GM18861 (cell line): ENCODE data around the gene STYXL2.

ENCODE experiments used
- ATAC-seq: cut with Tn5 transposase; IDR thresholded peaks from one replicate; pipeline ENCODE4 v1.9.1; 2021; ENCODE audit not compliant: unreplicated experiment

STYXL2 gene

DNA sequence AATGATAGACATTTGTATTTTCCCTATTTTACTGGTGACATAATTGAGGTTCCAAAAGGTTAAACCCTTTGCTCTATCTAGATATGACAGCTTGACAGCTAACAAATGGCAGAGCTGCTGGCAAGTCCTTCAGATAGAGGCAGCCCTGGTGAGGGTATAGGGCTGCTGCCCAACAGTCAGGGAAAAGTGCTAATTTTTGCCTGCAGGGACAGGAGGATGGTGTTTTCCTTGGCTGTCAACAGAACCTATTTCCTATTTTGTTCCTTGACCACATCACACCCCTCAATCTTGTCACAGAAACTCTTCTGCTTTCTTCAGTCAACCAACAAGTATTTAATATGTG is 16.0 kb upstream of the STYXL2 start:
- no peak for ATAC-seq

DNA sequence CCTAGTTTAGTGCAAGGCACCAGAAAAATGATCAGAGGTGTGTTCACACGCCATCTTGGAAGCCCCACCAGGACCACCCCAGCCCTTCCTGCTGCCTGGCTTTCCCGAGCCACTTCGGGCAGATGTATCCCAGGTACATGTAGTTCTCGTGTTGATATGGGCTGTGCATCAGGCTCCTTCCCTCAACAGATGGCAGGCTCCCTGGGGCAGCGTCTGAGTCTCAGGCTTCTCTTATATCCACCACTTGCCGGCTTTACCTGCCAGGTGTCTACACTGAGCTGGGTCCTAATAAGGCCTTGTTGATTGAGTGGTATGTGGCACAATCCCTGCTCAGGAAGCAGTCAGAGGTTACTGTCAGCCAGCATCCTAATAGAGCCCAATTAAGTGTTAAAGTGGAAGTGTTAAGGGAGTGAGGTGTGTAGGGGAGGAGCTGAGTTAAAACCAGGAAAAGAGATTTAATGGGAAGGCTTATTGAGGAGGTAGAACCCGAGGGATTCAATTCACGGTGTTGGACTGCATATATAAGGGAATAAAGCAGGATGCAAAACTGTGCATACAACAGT is 12.2 kb upstream of the STYXL2 start:
- no peak for ATAC-seq

DNA sequence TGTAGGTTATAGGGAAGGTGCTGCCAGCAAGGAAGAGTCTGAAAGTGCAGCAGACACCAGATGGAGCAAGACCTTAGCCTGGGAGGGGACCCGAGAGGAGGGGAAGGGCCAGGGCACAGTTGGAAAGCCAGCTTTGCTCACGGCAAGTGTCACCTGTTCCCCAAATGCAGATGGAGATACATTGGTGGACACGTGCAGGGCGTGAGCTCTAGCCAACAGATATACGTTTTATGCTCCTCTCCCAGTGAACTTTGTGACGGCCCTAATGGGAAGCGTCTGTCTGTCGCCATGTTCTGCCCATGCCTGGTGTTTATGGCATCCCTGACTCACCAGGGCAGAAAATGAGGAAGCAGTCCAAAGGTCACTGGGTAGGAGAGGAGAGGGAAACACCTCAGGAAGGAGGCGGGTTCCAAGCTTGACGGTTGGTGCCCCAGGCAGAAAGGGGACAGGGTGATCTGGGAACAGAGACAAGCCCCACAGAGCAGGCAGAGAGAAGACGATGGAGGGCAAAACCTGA is 11.3 kb upstream of the STYXL2 start:
- ATAC-seq: no peak

DNA sequence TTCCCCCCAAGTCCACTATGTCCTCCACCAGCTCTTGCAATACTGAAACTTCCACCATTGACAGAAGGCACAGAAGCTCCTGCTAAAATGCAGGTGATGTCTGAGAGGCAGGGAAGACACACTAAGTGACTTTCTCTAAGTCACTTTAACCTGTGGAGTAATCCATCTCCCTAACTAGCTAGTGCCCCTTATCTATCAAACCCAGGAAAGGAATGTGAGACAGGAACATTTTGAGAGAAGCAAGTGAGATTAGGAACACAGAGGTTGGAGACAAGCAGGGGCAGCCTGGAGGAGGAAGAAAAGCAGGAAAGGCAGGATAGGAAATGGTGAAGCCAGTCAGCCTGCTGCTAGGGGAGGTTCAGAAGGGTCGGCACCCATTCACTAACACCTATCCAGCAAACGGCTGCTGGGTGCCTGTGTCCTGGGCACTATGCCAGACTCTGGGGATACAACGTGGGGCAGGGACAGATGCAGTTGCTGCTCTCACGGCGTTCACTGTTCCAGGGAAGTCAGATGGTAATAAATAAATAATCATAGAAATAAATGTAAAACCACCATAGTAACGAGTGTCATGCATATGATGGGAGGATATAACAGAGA is 10.7 kb upstream of the STYXL2 start:
- no peak for ATAC-seq

DNA sequence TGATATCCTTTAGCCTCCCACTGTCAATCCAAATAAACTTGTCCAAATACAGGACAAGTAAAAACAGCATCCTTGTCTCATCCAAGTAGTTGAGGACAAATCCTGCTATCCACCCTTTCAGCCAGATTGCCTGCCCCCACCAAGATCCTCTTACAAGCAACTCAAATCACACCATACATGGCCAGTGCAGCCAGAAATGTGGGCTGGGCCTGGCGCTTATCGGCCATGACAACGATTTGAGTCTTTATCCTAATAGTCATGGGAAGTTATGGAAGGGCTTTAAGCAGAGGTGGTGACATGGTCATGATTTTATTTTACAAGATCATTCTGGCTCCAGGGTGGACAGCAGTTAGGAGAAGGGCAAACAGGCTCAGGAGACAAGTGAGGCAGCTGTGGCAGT is 10.0 kb upstream of the STYXL2 start:
- ATAC-seq: no peak

DNA sequence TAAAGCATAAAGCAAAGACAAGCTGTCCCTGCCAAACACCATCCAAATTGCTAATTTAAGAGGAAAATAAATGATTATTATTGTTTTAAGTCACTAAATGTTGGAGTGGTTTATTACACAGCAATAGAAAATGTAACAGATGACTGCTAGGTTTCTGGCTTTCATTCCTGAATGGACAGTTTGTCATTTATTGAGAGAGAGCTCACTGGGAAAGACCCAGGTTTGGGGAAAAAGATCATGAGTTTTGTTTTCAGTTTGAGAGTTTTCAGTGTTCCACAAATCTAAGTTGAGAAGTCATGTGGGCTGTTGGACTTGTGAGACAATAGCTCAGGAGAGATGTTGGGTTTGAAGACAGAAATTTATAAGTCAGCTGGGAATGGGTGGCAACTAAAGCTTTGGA is 9.1 kb upstream of the STYXL2 start:
- no peak for ATAC-seq

DNA sequence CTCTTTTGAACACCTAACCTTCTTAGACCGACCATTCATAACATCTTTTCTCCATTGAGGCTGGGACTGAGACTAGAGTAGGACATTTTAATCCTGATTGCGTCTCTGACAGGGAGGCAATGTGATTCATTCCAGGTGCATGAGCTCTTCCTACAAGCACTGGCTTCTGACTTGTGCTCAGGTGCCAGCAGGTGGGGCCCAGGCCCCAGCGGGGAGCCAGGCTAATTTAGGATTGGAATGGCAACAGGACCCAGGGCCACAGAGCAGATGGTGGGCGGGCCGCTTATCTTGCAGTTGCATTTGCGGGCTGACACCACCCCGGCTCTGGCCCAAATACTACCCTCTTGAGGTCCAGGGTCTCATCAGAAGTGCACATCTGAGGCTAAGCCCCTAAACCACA is 7.8 kb upstream of the STYXL2 start:
- ATAC-seq: no peak

DNA sequence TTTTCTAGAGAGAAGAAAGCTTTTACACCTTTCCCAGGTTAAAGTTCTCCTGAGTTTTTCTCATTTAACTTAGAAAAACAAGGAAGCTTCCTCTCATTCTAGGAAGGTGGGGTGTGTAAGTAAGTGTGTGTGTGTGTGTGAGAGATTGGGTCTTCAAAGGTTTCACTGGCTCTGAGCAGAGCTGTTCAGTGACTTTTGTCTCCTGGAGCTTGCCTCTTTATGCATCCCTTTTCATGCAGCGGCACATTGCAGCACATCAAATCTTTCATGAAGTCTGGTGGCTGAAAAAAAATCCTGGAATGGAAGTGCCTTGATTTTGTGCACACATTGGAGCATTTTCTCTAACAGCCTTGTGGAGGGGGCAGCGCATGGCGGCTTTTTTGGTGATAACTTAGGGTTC is 7.1 kb upstream of the STYXL2 start:
- no peak for ATAC-seq

DNA sequence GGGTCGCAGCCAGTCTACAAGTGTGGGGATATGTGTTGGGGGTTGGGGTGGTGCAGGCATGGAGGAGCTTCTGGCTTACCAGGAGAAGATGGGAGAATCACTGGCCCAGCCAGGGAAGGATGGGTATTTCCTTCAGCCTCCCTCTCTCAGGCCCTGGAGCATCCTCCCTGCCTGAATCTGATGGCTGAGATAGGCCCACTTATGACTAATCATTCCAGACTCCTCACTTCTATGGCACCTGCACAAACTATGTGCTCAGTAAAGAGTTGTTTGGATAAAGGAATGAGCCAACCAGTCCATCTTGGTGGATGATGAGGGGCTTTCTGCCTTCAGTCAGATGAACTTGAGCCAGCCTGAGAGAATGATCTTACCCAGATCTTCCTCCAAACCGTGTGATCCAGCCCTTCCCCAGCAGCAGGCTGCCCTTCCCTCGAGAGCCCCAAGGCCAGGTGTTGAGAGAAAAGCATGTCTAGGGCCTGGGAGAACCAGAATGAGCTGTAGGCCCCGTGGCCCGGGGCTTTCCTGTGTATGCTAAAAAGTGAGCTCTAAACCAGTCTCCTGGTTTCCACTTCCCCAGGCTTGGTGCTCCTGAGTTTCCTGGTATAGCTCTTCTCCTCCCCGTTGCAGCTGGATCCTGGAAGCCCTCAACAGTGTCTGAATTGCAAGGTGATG is 5.0 kb upstream of the STYXL2 start:
- ATAC-seq: no peak

DNA sequence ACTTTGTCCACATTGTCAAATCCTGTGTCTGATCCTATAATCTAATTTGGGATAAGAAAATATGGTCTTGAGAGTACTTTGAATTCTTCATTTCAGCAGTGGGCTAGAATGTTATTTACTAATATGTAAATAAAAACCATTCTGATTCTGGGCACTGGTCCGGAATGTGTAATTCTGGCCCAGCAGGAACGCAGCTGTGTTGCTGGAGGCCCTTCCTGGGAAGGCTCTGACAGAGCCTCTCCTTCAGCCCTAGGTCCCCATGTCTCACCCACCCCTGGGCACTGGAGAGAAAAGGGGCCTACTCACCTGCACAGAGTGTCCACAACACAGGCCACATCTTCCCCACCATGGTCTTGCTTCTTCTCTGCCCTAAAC is 3.9 kb upstream of the STYXL2 start:
- ATAC-seq: no peak

DNA sequence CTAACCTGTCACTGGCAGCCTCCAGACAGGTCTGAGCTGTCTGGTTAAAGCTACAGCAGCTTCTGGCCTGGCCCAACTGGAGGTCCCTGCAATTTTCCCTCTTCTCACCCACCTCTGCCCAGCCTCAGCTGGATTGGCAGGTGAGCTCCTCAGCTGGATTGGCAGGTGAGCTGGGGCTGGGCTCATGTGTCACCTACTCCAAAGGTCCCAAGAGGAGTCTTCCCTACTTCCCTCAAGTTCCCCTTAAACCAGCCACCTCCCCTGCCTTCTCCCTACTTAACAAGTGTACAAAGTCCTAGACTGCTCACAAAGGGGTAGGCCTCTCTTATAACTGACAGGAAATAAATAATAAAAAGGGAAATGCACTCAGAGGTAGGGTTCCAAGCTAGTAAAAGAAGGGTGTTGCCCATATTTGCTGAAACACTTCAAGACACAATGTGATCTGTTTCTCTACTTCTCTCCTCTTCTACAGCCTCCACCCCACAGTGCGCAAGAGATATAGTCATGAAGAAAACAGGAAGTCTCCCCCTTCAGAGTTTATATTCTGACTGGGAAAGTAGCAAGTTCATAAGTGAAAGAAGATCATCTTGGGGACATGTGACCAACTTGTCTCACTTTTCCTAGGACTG is 3.4 kb upstream of the STYXL2 start, which contains the start of gene GPA33:
TSS of gene GPA33 (minus strand) at position 64 of the 629 bp plus-strand sequence. CDS start 90 bp downstream, outside the sequence.
- ATAC-seq: no peak

DNA sequence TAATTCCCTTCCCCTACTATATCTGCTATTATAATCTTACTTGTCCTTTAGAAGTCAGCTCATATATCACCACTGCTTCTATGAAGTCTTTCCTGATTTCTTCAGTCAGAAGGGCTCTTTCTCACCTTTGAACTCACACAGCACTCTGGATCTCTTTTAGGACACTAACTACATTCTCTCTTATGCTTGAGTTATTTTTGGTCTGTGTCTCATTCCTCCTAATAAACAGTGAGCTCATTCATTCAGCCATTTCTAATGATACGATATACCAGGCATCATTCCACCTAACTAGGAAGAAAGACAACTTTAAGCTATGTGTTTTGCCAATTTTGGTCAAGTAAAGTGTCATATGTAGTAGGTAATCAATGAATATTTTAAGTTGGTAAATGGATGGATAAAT is 1.2 kb upstream of the STYXL2 start:
- no peak for ATAC-seq

DNA sequence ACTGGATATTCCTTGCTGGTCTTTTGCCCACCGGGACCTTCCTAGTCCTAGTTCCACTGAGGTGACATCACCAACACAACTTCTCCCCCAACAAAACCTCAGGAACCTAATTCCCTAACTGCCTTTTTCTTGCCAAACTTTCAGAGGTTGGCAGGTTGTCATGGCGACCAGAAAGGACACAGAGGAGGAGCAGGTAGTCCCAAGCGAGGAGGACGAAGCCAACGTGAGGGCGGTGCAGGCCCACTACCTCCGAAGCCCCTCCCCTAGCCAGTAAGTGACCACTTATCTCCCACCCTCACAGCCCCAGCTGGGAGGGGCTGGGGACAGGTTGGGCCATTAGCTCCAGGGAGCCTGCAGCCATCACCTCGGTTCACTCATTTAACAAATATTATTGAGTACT is 815 bp downstream of the STYXL2 start:
- no peak for ATAC-seq

DNA sequence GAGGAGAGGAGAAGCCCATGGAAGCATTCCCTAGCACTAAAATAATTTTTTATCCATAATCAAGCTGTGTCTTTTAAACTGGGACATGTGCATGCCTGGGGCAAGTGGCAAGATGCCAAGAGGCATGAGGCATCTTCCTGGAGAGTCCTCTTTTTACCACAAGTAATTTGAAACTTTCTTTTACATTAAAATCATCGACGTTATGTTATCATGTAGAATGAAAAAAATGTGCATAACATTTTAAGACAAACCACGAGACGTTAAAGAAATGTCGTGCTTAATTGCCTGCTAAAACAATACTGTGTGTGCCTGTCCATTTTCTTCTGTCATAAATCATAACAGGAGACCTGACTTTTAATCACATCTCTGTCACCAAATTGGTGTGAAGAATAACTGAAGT is 1.5 kb downstream of the STYXL2 start:
- no peak for ATAC-seq

DNA sequence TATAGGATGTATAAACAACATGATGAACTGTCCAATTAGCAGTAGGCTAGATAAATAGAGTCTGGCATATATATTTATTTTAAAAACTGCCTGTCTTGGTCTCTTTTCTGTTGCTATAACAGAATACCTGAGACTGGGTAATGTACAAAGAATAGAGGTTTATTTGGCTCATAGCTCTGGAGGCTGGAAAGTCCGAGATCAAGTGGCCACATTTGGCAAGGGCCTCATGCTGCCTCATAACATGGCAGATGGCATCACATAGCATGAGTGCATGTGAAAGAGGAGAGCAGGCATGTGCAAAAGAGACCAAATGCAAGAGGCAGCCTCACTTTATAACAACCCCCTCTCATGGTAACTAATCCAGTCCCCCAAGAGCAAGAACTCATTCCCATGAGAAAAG is 6.0 kb downstream of the STYXL2 start:
- no peak for ATAC-seq

DNA sequence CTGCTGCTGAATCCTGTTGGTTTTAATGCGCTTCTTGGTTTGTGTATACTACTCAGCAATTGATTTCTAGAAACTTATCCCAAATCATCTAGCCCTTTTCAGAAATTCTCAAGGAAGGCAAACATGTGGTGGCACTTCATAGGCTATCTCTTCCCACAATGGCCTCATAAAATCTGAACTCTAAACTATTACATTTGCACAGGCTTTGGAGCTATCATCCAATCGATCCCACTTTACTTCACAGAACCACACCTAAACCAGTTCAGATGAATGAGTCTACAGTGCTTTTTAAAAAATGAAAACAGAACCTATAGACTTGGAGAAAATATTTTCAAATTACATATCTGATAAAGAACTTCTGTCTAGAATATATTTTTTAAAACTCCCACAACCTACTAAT is 6.9 kb downstream of the STYXL2 start:
- no peak for ATAC-seq

DNA sequence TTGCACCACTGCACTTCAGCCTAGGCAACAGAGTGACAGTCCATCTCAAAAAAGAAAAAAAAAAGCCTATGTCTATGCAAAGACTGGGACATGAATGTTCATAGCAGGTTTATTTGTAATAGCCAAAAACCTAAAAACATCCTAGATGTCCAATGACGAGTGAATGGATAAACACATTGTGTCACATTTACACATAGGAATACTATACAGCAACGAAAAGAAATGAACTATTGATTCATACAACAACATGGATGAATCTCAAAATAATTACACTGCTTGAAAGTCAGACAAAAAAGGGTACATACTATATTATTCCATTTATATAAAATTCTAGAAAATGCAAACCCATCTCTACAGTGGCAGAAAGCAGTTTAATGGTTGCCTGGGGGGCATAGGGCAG is 7.9 kb downstream of the STYXL2 start:
- no peak for ATAC-seq

DNA sequence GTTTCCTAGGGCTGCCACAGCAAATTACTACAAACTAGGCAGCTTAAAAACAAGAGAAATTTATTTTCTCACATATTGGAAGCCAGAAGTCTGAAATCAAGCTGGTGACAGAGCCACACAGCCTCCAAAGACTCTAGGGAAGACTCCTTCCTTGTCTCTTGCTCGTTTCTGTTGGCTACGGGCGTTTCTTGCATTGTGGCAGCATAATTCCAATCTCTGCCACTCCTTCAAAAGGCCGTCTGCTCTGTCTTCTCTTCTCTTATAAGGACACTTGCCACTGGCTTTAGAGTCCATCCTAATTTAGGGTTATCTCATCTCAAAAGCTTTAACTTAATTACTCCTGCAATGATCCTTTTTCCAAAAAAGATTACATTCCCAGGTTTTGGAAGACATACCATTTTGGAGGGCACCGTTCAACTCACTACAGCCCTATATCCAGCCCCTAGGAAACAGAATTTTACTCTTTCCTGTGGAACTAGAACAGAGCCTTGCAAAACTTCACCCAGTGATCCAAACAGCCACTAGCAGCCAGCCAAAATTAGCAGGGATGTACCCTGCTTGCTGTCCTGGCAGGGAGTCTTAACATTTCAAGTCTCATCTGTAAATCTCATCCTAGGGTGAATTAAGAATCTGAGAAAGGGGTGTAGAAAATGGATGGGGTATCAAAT is 9.2 kb downstream of the STYXL2 start:
- ATAC-seq: no peak

DNA sequence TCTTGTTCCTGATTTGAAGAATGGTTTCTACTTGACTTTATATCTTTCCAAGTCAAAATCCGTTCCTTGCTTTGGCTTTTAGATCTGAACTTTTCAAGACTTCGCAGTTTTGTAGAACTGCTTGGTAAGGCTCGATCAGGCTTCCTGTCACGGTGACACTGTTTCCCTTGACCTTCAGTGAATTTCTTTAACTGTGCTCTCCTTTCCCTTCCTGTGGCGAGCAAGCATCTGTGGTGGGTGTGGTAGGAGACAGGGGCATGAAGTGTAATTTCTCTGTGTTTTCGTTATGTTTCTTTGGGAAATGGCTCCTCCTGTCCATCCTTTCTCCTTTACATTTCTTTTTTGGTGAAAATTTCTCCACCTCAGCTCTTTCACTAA is 10.4 kb downstream of the STYXL2 start:
- no peak for ATAC-seq

DNA sequence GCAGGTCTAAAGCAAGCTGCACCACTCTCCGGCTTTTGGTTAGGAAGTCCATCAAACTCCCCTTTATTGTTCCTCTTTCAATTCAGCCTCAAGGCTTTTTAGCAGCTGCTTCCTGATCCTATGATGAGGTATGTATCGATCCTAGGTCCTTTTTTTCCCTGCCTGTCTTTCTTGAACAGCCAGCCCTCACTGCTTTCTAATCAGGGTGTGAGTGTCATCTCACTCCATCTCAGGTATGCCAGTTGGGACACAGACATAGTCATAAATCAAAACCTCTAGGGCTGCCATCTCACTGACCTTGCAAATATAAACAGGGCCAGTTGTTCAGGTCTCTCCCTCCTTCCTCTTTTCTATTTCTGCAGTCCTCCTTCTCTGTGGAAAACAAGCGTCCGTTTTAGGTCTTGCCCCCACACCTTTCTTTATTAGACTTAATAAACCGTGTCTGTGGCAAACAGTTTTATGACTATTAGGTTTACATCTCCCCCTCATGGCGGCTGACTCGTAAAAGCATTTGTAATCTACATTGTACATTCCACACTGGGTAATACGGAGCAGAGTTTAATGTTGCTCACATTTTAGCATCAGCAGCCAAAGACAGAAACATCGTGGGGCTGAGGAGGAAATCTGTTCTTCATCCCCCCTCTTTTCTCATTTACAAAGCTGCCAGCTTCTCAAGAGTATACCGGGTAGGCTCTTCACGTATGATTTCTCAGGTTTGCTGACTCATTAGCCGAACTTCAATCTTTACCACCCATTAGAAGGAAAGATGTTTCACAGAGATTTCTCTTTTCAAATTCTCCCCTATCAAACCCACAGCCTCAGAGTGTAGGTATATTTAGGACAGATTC is 11.6 kb downstream of the STYXL2 start:
- ATAC-seq: no peak

DNA sequence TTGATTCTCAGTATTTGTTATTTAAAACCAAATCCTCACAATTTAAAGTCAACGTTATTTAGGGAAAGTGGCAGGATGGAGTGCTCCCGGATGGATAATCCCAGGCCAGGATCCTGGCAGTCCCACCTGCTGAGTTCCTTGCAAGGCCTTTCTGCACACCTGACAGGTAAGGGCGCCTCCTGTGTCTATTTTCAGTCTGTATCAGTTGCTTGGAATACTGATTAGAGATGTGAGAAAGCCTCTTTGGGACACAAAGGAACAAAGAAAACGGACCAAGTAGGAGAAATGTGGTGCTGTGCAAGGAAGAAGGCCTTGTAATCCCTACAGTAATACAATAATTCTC is 12.2 kb downstream of the STYXL2 start:
- no peak for ATAC-seq
